GM20431 (cell line): ENCODE results near the gene GRHL3.

Source experiments
- in situ Hi-C: fragments of 300-500 bp; cut with MseI, MboI; formaldehyde crosslinking; loops from one replicate; pipeline ENCODE4 v1.15.0; 2020; ENCODE audit warnings: low sequenced_read_pairs; ENCODE audit not compliant: unreplicated experiment

GRHL3 gene

GRCh38 chr1:24292103-24292502, 27.1 kb upstream of the GRHL3 start:
- in situ Hi-C loops = no loop called here

DNA sequence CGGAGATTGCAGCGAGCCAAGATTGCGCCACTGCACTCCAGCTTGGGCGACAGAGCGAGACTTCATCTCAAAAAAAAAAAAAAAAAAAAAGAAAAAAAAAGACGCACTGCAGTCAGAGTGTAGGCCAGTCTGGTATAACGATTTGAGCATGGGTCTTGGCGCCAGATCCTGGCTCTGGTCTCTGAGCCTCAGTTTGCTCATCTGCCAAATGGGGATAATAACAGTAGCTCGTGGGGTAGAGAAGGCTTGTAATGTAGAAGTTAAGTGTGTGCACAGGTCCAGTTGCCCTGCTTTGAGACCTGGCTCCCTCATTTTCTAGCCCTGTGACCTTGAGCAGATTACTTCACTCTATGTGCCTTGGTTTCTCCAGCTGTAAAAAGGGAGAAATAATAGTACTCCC, 26.3 kb upstream of the GRHL3 start:
- in situ Hi-C loops = no loop called here

GRCh38 chr1:24293392-24294227, 25.5 kb upstream of the GRHL3 start:
- in situ Hi-C loops = no loop called here

DNA sequence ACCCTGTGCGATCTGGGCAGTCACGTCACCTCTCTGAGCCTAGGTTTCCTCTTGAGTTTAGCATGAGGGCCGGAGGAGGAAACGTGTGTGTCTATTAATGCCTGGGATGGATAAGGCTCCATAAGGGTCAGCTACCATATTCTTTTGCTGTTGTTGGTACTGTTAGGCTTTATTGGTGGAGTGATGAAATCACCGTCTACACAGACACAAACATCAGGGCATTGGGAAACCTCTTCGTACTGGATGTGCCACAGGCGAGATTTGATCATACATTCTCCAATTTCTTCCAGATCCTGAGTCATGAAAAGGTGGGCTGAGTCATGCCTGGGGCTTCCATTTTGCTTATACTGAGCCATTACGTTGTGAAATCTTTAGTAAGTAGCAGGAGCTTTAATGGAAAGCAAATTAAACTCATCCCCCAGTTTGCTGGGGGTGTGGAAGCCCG, 24.9 kb upstream of the GRHL3 start:
- in situ Hi-C loops = no loop called here

DNA sequence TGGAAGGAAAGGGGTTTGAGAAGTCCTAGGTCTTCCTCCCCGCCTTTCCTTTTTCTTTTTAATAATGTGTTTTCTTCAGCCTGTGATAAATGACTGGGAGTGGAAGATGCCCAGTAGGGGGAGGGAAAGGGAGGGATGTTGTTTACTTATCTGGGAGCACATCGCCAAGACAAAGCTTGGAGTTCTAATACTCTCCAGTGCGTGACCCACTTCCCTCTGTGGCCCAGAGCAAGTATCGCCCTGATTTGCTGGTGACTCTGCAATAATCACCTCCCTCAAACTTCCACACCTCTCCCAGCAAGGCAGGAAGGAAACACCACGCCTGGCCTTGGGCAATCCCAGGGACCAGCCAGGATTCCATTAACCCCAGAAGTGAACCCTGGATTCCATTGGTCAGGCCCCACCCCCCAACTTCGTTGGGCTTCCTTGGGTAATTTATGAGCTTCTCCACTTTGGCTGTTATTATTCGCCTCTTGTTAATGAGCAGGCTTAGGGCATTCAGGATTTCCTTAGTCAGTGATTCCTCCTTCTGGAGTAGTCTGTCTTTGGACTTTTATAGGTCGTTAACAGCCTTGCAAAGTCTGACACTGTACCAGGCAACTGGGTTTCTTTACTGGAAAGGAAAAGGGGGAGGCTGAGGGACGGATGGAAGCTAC, 24.3 kb upstream of the GRHL3 start:
- in situ Hi-C loops = no loop called here

- in situ Hi-C loops = no loop called here
These were observed 23.6 kb upstream of the GRHL3 start for GRCh38 chr1:24295535-24295934.

GRCh38 chr1:24297187-24297851, 21.8 kb upstream of the GRHL3 start:
- in situ Hi-C loops = no loop called here

DNA sequence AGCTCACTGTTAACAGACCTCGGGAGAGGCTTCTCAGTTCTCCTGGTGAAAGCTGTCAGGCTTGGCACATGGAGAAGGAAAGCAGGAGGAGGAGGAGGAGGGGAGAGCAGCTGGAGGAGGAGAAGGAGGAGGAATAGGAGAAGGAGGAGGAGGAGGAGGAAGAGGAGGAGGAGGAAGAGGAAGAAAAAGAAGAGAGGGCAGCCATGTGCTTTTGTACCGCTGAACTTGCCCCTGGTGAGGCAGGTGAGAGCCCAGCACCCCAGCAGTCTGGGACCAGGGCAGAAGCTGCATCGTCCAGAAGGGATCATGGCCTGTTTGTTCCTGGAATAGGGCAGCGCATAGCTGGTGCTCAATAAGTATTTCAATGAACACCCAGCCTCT, 21.3 kb upstream of the GRHL3 start:
- in situ Hi-C loops = no loop called here

DNA sequence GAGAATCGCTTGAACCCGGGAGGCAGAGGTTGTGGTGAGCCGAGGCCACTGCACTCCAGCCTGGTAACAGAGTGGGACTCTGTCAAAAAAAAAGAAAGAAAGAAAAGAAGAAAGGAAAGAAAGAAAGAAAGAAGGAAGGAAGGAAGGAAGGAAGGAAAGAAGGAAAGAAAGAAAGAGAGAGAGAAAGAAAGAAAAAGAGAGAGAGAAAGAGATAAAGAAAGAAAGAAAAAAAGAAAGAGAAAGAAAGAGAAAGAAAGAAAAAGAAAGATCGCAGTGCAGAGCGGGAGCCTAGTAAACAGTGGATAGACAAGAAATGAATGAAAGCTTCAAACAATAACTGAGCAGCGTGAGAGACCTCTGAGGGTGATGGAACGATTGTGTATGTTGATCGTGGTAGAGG, 20.6 kb upstream of the GRHL3 start:
- in situ Hi-C loops = no loop called here

DNA sequence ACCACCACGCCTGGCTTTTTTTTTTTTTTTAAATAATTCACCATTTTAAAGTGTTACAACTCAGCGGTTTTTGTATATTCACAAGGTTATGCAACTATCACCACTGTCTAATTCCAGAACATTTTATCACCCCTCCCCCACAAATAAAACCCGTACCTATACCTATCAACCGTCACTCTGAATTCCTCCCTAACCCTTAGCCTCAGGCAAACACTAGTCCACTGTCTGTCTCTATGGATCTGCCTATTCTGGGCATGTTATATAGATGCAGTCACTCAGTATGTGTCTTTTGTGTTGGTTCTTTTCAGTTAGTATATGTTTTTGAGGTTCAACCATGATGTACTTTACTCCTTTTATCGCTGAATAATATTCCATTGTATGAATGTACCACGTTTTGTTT, 19.3 kb upstream of the GRHL3 start:
- in situ Hi-C loops = no loop called here

DNA sequence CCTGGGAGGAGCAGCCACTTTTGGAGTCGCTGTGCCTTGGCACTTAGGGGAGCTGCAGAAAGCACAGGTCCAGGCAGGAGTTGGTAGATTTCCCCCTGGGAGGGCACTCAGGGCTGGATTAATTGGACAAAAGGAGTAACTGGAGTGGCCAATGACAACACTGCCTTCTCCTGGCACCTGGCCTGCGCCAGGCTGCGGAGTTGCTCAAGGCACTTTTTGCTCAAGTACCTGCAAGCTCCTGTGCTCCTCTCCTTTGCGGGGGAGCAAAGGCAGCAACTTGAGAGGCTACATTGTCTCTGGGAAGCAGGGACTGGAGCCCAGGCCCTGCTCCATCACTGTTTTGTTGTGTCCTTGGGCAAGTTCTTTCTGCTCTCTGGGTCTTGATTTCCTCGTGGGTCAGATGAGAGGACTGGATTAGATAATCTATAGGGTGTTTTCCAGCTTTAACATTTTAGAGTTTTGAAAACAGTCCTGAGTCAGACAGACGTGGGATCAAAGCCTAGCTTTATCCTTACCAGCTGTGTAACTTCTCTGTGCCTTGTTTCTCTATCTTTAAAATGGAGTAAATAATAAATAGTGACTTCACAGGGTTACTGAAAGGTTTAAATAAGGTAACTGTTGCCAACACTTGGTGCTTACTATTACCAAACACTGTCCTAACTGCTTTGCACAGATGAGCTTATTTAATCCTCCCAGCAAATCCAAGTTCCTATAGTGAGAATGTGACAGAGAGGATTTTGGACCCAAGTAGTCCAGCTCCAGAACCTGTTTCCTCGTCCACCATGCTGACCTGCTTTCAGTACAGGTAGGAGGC, 18.0 kb upstream of the GRHL3 start:
- in situ Hi-C loops = no loop called here

- in situ Hi-C loops = no loop called here
These were observed 17.4 kb upstream of the GRHL3 start for GRCh38 chr1:24301785-24302175.

GRCh38 chr1:24302209-24302611, 16.9 kb upstream of the GRHL3 start:
- in situ Hi-C loops = no loop called here

DNA sequence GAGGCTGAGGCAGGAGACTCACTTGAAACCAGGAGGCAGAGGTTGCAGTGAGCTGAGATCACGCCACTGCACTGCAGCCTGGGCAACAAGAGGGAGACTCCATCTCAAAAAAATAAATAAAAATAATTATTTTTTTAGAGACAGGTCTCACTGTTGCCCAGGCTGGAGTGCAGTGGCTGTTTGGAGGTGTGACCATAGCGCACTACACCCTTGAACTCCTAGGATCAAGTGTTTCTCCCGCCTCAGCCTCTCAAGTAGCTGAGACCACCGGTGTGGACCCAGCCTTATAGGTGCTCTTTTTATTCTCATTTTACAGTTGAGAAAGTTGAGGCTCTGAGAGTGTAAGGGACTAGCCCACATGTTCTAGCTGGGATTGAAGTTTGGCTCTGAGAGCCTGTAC, 15.6 kb upstream of the GRHL3 start:
- in situ Hi-C loops = no loop called here

DNA sequence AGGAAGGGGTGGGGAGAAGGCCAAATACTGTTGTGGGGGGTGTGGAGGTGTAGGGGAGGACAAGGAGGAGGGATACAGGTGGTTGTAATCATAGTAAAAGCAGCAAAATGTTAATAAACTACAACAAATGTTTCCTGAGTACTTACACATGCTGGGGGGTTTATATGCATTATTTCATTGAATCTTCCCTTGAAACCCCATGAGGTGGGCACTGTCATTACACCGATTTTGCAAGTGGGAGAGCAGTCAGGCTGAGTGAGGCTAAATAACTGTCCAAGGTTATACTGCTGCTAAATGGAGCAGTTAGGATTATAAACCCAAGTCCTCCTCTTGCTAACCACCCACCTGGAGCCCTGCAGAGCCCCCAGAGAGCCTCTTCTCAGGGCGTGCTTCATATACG, 14.4 kb upstream of the GRHL3 start:
- in situ Hi-C loops = no loop called here

- in situ Hi-C loops = no loop called here
These were observed 10.7 kb upstream of the GRHL3 start for GRCh38 chr1:24308365-24309015.

- in situ Hi-C loops = no loop called here
These were observed 9.2 kb upstream of the GRHL3 start for GRCh38 chr1:24309762-24310485.

DNA sequence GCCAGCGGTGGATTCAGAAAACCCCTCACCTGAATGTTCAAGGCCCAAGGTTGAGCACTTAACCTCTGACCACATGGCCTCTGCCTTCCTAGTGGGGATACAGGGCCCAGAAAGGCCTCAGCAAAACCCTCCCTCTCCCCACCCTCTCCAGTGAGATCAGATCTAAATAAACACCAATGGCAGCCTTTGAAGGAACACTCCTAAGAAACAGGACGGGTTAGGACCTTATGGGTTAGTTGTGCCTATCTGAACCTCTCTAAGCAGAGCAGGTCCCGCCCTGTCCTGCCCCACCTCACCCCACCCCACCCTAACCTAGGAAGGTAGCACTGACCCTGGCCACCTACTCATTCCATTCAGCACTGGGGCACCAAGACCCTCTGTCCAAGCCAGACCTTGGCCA, 7.9 kb upstream of the GRHL3 start:
- in situ Hi-C loops = no loop called here

DNA sequence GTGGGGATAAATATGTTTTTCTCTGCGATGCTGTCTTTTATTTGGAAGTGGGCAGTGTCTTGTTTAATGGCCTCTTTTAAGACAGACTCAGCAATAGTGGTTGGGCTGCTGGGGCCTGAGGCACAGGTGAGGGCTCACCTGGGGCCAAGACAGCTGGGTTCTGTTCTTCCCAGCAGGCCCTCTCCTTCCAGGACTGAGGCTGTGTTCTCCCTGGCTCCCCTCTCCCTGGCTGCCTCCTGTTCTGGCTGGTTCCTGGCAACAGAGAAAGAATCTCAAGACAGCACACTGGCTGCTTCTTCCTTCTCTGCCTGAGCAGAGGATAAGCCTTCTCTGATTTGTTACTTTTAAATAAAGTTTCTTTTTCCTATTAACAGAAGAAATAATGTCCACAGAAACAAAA, 7.4 kb upstream of the GRHL3 start:
- in situ Hi-C loops = no loop called here
